IPS DF 4.7 (cell line): ENCODE data around the gene MAPT.
"Not testable (repeated sequence)": the region's sequence is repeated elsewhere in the genome, so short reads cannot be mapped to it uniquely, and the experiment has no call there.

ENCODE experiments used
- DNase-seq: peaks from one replicate; pipeline ENCODE4 v3.0.0-alpha.2; 2013; ENCODE audit warnings: low spot score; ENCODE audit errors: extremely low read depth

MAPT gene

DNA sequence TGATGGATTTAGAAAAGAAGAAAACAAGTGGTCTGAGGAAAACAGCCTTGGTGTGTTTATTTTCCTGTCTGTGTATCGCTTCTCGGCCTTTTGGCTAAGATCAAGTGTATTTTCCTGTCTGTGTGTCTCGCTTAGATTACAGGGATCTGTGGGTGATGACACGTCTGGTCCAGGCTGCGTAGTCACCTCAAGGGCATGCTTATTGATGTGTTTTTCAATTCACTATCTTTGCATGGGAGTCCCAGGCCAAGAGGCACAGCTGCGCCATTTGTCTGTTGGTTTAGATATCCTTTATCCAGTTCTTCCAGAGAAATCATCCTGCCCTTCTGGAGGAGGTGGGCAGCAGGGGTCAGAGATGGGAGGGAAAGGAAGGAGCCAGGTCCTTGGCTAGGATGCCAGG is 57.6 kb downstream of the MAPT start:
- no peak for DNase-seq

DNA sequence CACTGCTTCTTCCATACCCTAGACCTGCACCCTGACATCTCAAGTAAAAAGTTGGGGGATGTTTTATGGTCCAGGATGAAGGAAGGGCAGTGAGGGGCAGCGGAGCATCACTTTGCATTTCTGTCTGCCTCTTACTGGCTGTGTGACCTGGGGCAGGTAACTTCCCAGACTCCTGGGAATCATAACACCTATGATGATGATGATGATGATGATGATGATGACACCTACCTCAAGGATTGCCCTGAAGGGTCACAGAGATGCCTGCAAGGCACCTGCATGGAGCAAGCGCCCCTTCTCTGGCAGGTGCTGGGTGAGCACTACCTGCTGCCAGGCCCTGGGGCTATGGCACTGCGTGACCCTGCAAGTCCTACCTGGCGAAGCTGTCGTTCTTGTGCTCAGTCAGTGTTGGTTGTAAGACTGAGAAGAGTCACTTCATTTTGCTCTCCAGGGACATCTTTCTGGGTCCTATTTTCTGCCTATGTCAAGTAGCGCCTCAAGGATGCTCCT is 58.5 kb downstream of the MAPT start:
- DNase-seq = no peak

DNA sequence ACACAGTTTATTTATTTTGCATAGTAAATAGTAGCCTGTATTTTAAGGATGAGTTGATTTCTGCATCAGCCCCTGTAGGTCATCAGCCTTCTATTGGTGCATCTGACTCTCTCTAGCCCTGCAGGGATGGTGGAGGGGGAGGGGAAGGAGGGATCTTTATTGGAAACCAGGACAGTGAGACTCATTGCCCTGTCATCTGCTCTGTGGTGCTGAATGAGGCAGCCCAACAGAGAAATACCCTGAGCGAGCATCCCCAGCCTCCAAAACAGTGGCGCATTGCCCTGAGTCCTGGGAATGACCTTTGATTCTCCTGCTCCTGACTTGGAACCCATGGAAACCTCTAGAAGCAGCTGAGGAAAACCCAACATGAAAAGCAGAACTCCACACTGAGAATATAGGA is 59.2 kb downstream of the MAPT start:
- DNase-seq = no peak

DNA sequence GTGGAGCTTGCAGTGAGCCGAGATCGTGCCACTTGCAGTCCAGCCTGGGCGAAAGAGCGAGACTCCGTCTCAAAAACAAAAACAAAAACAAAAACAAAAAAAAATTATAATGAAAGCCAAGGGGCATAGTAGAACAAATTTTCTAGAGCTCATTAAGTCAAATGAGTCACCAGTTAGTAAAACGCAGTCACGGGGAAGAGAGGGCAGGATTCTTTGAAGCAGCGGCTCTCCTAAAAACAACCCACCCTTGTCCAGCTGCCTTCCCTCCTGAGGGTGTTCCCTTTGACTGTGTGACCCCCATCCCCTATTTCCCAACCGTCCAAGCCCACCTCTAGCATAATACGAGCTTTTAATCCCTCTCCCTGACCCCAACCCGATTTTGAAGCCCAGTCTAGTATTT is 60.6 kb downstream of the MAPT start:
- DNase-seq = no peak

DNA sequence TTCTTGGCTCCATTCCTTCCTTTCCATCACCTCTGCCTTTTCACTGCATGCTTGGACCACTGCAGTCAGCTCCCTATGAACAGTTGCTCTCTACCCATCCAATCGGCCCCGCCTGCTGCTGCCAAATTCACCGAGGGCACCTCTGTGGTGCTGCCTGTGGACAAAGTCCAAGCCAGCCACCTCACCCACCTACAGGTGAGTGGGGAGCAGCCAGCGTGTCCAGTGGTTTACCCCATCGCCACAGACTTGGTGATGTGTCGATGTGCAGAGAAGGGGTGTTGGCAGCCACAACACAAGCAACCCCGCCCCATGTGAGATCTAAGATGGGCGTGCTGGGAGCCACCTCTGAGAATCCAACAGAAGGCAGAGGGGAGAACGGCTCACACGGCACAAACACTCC is 61.0 kb downstream of the MAPT start:
- no peak for DNase-seq

DNA sequence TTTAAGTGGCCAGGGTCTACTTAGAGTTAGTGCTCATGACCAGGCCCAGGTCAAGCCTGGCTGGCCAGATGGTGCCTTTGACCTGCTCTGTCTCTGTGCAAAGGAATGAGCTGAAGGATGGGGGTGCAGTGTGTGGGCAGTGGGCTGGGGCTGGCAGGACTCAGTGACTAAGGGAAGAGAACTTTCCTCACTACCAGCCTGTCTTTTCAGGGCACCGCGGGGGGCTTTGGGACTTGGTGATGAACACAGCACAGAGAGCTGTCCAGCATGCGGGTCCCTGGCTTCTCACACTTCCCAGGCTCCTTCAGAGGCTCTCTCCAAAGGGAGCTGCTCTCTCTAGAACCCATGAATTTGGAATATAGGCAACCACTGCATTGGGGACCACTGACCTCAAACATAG is 61.7 kb downstream of the MAPT start:
- DNase-seq = no peak

DNA sequence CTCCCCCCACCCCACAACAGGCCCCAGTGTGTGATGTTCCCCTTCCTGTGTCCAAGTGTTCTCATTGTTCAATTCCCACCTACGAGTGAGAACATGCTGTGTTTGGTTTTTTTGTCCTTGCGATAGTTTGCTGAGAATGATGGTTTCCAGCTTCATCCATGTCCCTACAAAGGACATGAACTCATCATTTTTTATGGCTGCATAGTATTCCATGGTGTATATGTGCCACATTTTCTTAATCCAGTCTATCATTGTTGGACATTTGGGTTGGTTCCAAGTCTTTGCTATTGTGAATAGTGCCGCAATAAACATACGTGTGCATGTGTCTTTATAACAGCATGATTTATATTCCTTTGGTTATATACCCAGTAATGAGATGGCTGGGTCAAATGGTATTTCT is 62.4 kb downstream of the MAPT start:
- DNase-seq = not testable (repeated sequence)

DNA sequence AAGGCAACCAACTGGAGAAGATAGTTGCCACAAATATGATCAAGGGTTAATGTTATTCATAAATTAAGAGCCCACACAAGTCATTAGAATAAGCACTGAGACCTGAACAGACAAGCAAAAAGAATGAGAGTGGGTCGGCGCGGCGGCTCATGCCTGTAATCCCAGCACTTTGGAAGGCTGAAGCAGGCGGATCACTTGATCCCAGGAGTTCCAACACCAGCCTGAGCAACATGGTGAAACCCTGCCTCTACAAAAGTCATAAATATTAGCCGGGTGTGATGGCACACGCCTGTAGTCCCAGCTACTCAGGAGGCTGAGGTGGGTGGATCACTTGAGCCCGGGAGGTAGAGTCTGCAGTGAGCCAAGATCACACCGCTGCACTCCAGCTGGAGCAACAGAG is 64.0 kb downstream of the MAPT start:
- no peak for DNase-seq

DNA sequence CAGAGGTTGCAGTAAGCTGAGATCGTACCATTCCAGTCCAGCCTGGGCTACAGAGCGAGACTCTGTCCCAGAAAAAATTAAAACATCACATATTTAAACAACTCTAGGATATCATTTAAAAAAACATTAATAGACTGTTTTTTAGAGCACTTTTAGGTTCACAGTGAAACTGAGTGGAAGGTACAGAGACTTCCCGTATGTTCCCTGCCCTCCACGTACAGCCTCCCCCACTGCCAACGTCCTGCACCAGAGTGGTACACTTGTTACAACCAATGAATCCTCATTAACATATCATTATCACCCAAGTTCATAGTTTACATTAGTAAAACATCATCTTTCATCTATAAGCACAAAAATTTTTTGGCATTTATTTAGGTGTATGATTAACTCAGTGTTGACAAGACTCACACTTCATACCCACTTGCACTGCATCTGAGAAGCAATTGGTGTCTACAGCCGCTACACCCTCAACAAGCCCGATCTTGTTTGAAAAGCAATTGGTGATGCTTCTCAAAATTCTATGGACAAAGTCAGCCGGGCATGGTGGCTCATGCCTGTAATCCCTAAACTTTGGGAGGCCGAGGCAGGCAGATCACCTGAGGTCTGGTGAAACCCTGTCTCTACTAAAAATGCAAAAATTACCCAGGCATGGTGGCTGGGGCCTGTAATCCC is 64.8 kb downstream of the MAPT start:
- DNase-seq = no peak

DNA sequence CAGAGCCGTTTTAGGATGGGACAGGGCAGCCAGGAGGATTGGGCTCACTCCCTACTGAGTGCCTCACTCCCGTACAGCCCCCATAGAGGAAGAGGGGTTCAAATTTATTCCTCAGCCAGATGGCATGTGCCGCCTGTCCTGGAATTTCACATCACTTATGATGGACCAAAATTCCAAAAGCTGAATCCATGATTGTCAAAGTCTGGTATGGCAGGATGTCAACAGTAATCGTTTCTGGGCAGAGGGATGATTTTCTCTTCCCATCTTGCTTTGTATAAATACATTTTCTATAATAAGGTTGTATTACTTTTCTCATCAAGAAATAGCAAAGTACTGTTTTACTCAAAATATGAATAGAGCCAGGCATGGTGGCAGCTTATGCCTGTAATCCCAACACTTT is 66.0 kb downstream of the MAPT start:
- DNase-seq = no peak

DNA sequence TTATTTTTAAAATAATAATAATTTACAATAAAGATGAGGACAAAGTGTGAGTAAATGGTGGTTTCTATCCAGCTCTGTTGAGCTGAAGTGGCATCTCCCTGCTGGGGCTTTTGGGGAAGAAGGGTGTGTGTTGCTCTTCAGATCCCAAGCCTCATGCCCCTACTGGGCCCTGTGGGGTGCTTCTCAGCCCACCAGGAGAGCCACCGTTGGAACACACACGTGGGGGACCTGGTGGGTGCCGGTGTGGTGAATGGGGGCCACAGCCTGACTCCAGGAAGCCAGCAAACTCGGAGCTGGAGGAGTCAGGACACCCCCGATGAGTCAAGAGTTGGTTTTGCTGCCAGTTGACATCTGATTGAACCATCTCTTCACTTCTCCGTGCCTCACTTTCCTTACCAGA is 66.9 kb downstream of the MAPT start:
- DNase-seq = no peak

DNA sequence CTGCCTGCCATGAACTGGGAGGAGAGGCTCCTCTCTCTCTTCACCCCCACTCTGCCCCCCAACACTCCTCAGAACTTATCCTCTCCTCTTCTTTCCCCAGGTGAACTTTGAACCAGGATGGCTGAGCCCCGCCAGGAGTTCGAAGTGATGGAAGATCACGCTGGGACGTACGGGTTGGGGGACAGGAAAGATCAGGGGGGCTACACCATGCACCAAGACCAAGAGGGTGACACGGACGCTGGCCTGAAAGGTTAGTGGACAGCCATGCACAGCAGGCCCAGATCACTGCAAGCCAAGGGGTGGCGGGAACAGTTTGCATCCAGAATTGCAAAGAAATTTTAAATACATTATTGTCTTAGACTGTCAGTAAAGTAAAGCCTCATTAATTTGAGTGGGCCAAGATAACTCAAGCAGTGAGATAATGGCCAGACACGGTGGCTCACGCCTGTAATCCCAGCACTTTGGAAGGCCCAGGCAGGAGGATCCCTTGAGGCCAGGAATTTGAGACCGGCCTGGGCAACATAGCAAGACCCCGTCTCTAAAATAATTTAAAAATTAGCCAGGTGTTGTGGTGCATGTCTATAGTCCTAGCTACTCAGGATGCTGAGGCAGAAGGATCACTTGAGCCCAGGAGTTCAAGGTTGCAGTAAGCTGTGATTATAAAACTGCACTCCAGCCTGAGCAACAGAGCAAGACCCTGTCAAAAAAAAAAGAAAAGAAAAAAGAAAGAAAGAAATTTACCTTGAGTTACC is 68.0 kb downstream of the MAPT start:
- no peak for DNase-seq

DNA sequence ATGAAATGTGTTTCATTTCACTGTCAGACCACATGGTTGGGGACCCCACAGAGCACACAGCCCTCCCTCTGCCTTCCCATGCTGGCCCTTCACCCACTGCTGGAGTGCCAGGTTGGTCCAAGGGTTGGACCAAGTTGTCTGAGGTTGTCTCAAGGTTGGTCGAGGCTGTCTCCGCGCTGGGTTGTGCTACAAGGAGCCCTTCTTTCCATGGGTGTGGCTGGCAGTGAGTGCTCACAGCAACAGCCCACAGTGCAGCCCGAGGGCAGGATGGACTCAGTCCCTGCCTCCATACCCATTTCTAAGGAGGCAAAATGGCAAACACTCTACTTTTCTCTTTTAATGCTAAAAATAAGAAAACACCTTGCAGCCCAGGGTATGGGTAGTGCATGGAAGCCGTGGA is 68.9 kb downstream of the MAPT start:
- no peak for DNase-seq

DNA sequence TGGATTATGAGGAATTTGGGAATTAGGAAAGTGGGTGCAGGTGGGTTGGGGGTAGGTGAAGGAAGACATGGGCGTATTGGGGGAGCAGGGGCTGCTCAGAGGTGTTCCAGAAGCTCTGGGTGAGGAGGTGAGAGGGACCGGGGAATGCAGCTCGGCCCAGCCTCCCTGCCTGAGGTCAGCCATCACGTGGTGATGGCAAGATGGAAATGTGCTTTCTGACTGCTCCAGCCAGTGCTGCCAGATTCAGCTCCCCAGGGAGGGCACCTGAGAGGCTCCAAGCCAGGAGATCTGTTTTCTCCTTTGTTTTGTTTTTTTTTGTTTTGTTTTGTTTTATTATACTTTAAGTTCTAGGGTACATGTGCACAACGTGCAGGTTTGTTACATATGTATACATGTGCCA is 69.5 kb downstream of the MAPT start:
- no peak for DNase-seq

DNA sequence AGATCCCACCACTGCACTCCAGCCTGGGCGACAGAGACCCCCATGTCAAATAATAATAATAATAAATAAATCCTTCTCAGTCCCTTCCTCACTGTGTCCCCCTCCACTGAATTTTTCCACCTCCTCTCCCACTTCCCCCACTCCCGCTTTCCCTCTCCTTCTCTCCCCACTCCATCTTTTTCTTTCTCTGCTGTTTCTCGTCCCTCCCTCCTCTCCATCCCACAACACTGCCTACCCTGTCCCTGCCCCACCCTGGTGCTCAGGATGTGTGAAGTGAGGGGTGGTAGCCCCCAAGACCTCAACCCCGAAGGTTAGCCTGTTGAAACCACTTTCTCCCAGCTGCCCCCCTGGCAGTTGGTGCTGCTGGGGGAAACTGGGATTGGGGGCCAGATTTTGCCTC is 70.3 kb downstream of the MAPT start:
- DNase-seq = no peak

DNA sequence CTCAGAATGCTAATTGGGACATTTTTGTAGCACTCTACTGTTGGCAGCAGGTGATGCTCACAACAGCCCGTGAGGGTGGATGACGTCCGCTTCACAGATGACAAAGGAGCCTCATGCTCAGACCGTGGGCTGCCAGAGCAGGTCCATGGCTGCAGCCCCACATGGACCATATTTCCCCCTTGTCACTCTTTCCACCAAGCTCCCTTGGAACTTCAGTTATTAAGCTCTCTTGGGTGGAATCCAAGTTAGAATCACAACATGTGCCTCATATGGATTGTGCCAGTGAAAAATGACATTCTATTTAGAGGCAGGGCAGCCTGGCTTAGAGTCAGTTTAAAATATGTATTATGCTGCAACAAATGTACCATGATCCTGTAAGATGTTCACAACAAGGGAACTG is 71.5 kb downstream of the MAPT start:
- DNase-seq = no peak

DNA sequence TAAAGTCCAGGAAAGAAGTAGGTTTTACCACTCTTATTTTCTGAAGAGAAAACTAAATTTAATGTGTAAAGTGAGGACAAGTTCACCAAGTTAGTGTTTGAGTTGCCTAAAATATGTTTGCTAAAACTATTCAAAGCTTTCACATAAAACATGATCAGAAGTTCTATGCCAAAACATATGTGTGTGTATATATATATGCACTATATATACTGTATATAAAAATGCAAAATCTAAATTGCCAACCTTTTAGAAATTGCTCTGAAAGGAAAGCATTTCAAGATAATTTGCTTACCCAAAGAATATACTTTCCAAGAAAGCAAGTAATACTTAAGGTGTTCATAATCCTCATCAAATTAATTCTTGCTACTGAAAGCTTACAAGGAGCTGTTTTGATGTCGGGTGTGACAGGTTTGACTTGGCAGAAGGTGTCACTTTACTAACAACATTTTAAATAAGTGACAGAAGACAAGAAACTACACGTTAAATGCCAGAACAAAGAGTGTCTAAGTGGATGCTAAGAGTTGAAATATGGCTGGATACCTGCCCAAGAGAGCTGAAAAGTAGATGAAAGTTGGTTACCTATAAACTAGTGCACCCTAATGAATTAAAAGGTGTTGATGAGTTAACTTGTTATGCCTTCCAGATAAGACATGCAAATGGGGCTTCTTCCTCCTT is 72.4 kb downstream of the MAPT start:
- DNase-seq = no peak

DNA sequence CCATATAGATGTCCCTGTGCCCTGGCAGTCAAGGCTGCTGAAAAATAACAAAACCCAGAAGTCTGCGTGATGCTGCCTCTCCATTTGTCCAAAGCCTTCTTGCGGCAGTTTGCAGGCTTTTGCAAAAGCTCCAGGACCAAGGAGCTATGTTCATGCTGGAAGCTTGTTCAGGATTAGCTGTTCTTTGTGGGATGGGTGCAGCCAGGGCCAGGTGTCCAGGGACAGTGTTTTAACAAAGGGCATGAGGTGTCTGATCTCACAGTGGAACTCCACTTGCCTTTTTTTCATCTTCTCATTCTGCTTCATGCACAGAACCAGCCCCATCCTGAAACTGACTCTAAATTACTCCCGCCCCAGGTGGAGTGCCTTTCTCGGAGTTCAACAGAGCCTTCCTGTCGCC is 73.0 kb downstream of the MAPT start:
- no peak for DNase-seq

DNA sequence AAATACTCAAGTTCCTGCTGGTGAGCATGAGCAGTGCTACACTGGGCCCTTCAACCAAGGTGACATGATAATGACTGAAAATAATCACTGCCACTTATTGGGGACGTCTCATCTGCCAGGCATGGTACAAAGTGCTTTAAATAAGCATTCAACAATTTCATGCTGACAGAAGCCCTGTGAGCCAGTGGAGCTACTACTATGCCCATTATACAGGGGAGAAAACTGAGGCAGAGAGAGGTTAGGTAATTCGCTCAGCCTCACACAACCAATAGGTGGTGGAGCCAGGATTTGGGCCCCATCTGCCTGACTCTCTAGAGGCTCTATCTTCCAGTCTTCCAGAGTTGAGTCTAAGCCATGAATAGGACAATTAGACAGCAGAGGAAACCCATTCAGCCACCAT is 74.4 kb downstream of the MAPT start:
- no peak for DNase-seq

DNA sequence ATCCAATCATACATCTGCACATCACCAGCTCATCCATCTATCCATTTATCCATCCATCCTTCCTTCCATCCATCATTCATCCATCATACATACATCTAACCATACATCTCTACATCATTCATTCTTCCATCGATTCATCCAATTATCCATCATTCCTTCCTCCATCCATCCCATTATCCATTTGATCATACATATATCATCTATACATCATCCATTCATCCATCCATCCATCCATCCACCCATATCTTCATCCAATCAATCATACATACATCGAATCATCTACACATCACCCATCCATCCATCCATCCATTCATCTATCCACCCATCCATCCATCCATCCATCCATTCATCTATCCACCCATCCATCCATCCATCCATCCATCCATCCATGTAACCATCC is 75.4 kb downstream of the MAPT start:
- no peak for DNase-seq

DNA sequence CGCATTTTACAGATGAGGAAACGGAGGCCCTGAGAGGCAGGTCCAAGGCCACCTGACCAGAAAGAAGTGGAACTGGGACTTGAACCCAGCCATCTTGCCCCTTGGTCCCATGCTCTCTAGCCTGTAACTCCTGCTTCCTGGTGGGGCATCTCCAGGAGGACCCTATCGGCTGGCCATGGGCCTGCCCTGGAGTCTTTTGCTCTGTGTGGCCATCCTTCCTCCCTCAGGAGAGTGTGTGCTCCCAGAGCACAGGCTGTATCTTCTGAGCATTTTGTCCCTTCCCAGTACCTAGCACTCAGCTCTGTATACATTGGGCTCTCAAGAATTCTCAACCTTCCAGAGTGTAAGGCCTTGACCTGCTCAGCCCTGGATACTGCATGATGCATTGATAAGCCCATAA is 76.3 kb downstream of the MAPT start:
- no peak for DNase-seq

DNA sequence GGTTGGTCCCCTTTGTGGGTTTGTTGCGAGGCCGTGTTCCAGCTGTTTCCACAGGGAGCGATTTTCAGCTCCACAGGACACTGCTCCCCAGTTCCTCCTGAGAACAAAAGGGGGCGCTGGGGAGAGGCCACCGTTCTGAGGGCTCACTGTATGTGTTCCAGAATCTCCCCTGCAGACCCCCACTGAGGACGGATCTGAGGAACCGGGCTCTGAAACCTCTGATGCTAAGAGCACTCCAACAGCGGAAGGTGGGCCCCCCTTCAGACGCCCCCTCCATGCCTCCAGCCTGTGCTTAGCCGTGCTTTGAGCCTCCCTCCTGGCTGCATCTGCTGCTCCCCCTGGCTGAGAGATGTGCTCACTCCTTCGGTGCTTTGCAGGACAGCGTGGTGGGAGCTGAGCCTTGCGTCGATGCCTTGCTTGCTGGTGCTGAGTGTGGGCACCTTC is 77.4 kb downstream of the MAPT start:
- no peak for DNase-seq

DNA sequence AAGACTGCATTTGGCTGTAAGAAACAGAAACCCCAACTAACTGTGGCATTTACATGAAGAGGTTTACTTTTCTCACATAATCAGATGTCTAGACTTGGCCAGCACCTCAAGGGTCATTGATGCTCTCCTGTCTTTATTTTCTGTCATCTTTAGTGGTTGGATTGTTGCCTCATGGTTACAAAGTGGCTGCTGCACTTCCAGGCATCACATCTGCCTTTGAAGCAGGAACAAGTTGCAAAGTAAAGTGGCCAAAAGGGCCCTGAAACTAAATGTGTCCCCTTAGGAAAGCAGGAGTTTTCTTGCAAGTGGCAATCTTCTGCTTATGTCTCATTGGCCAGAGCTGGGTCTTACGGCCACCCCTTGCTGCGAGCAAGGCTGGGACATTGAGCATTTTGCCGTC is 78.2 kb downstream of the MAPT start:
- DNase-seq = no peak
